ENCODE data around the gene REEP6.
A peak's percentile ranks its signal among the peaks of the same experiment; 100 is the strongest.

The REEP6 gene

GRCh38 chr19:1468274-1468820 lies 22.6 kb upstream of the REEP6 start:
- no peak overlapping the region for H3K9ac ChIP-seq (ENCODE audit: low read length in 2 of 2)
- H3K4me3 ChIP-seq (ENCODE audit: low read length in 2 of 2): peak overlapping the region in 1 of 2 donors; percentile 29
- H3K27me3 ChIP-seq (ENCODE audit: control insufficient read depth in 1 of 2, insufficient read depth in 2 of 2, low read length in 2 of 2): peaks cover 47 to 76% of the 10 kb centered on the region in 2 donors
- peaks cover 61% of the 10 kb centered on the region for H3K4me1 ChIP-seq (ENCODE audit: control insufficient read depth, insufficient read depth, low read length)
- H3K36me3 ChIP-seq (ENCODE audit: control insufficient read depth in 2 of 2, insufficient read depth in 2 of 2, low read length in 2 of 2): no peaks in the 10 kb centered on the region
- no peak overlapping the region for H3K27ac ChIP-seq (ENCODE audit: low read length)
- H3K9me3 ChIP-seq (ENCODE audit: control insufficient read depth in 2 of 2, low read length in 2 of 2): no peaks in the 10 kb centered on the region

GRCh38 chr19:1468821-1469254 lies 22.1 kb upstream of the REEP6 start:
- no peak overlapping the region for H3K9ac ChIP-seq (ENCODE audit: low read length in 2 of 2)
- peak overlapping the region in 1 of 2 donors; percentile 15 for H3K4me3 ChIP-seq (ENCODE audit: low read length in 2 of 2)
- H3K36me3 ChIP-seq (ENCODE audit: control insufficient read depth in 2 of 2, insufficient read depth in 2 of 2, low read length in 2 of 2): no peaks in the 10 kb centered on the region
- peaks cover 49 to 79% of the 10 kb centered on the region in 2 donors for H3K27me3 ChIP-seq (ENCODE audit: control insufficient read depth in 1 of 2, insufficient read depth in 2 of 2, low read length in 2 of 2)
- H3K9me3 ChIP-seq (ENCODE audit: control insufficient read depth in 2 of 2, low read length in 2 of 2): no peaks in the 10 kb centered on the region
- H3K4me1 ChIP-seq (ENCODE audit: control insufficient read depth, insufficient read depth, low read length): peaks cover 61% of the 10 kb centered on the region
- no peak overlapping the region for H3K27ac ChIP-seq (ENCODE audit: low read length)

- no peak overlapping the region for H3K27ac ChIP-seq (ENCODE audit: low read length)
- H3K27me3 ChIP-seq (ENCODE audit: control insufficient read depth in 1 of 2, insufficient read depth in 2 of 2, low read length in 2 of 2): peaks cover 49 to 79% of the 10 kb centered on the region in 2 donors
- no peak overlapping the region for H3K9ac ChIP-seq (ENCODE audit: low read length in 2 of 2)
- H3K36me3 ChIP-seq (ENCODE audit: control insufficient read depth in 2 of 2, insufficient read depth in 2 of 2, low read length in 2 of 2): no peaks in the 10 kb centered on the region
- H3K9me3 ChIP-seq (ENCODE audit: control insufficient read depth in 2 of 2, low read length in 2 of 2): no peaks in the 10 kb centered on the region
- H3K4me1 ChIP-seq (ENCODE audit: control insufficient read depth, insufficient read depth, low read length): peaks cover 61% of the 10 kb centered on the region
- H3K4me3 ChIP-seq (ENCODE audit: low read length in 2 of 2): peak overlapping the region in 1 of 2 donors; percentile 54
Observed at GRCh38 chr19:1469255-1470054, 21.5 kb upstream of the REEP6 start.

GRCh38 chr19:1470055-1470304 lies 21.0 kb upstream of the REEP6 start:
- H3K36me3 ChIP-seq (ENCODE audit: control insufficient read depth in 2 of 2, insufficient read depth in 2 of 2, low read length in 2 of 2): no peaks in the 10 kb centered on the region
- H3K4me3 ChIP-seq (ENCODE audit: low read length in 2 of 2): peak overlapping the region in 1 of 2 donors; percentile 54
- H3K9ac ChIP-seq (ENCODE audit: low read length in 2 of 2): no peak overlapping the region
- no peak overlapping the region for H3K27ac ChIP-seq (ENCODE audit: low read length)
- no peaks in the 10 kb centered on the region for H3K9me3 ChIP-seq (ENCODE audit: control insufficient read depth in 2 of 2, low read length in 2 of 2)
- peaks cover 61% of the 10 kb centered on the region for H3K4me1 ChIP-seq (ENCODE audit: control insufficient read depth, insufficient read depth, low read length)
- peaks cover 49 to 79% of the 10 kb centered on the region in 2 donors for H3K27me3 ChIP-seq (ENCODE audit: control insufficient read depth in 1 of 2, insufficient read depth in 2 of 2, low read length in 2 of 2)

- Histone ChIP-seq H3K4me3 (ENCODE audit: low read length in 2 of 2) (peak overlapping the region; percentile 35 to 54), H3K27me3 (ENCODE audit: control insufficient read depth in 1 of 2, insufficient read depth in 2 of 2, low read length in 2 of 2) (peaks cover 49 to 74% of the 10 kb centered on the region in 2 donors), H3K9ac (ENCODE audit: low read length in 2 of 2) (no peak overlapping the region), H3K36me3 (ENCODE audit: control insufficient read depth in 2 of 2, insufficient read depth in 2 of 2, low read length in 2 of 2) (no peaks in the 10 kb centered on the region), H3K27ac (ENCODE audit: low read length) (no peak overlapping the region), H3K4me1 (ENCODE audit: control insufficient read depth, insufficient read depth, low read length) (peaks cover 57% of the 10 kb centered on the region), H3K9me3 (ENCODE audit: control insufficient read depth in 2 of 2, low read length in 2 of 2) (no peaks in the 10 kb centered on the region)
Observed at GRCh38 chr19:1470305-1471009, 20.5 kb upstream of the REEP6 start.

GRCh38 chr19:1471010-1471514 lies 19.9 kb upstream of the REEP6 start:
- no peak overlapping the region for H3K9ac ChIP-seq (ENCODE audit: low read length in 2 of 2)
- H3K36me3 ChIP-seq (ENCODE audit: control insufficient read depth in 2 of 2, insufficient read depth in 2 of 2, low read length in 2 of 2): peaks cover 0 to 4% of the 10 kb centered on the region in 2 donors
- H3K4me3 ChIP-seq (ENCODE audit: low read length in 2 of 2): peak overlapping the region; percentile 35 to 54
- H3K4me1 ChIP-seq (ENCODE audit: control insufficient read depth, insufficient read depth, low read length): peaks cover 54% of the 10 kb centered on the region
- H3K9me3 ChIP-seq (ENCODE audit: control insufficient read depth in 2 of 2, low read length in 2 of 2): no peaks in the 10 kb centered on the region
- no peak overlapping the region for H3K27ac ChIP-seq (ENCODE audit: low read length)
- peaks cover 47 to 68% of the 10 kb centered on the region in 2 donors for H3K27me3 ChIP-seq (ENCODE audit: control insufficient read depth in 1 of 2, insufficient read depth in 2 of 2, low read length in 2 of 2)

GRCh38 chr19:1471515-1472160 lies 19.3 kb upstream of the REEP6 start:
- Histone ChIP-seq H3K27ac (ENCODE audit: low read length) (no peak overlapping the region), H3K9me3 (ENCODE audit: control insufficient read depth in 2 of 2, low read length in 2 of 2) (no peaks in the 10 kb centered on the region), H3K27me3 (ENCODE audit: control insufficient read depth in 1 of 2, insufficient read depth in 2 of 2, low read length in 2 of 2) (peaks cover 42 to 63% of the 10 kb centered on the region in 2 donors), H3K4me3 (ENCODE audit: low read length in 2 of 2) (no peak overlapping the region), H3K4me1 (ENCODE audit: control insufficient read depth, insufficient read depth, low read length) (peaks cover 53% of the 10 kb centered on the region), H3K9ac (ENCODE audit: low read length in 2 of 2) (no peak overlapping the region), H3K36me3 (ENCODE audit: control insufficient read depth in 2 of 2, insufficient read depth in 2 of 2, low read length in 2 of 2) (peaks cover 4% of the 10 kb centered on the region in 2 donors)

GRCh38 chr19:1472231-1473084 lies 18.5 kb upstream of the REEP6 start:
- H3K9me3 ChIP-seq (ENCODE audit: control insufficient read depth in 2 of 2, low read length in 2 of 2): no peaks in the 10 kb centered on the region
- peaks cover 39 to 54% of the 10 kb centered on the region in 2 donors for H3K27me3 ChIP-seq (ENCODE audit: control insufficient read depth in 1 of 2, insufficient read depth in 2 of 2, low read length in 2 of 2)
- H3K27ac ChIP-seq (ENCODE audit: low read length): no peak overlapping the region
- peaks cover 48% of the 10 kb centered on the region for H3K4me1 ChIP-seq (ENCODE audit: control insufficient read depth, insufficient read depth, low read length)
- H3K4me3 ChIP-seq (ENCODE audit: low read length in 2 of 2): no peak overlapping the region
- H3K9ac ChIP-seq (ENCODE audit: low read length in 2 of 2): no peak overlapping the region
- peaks cover 4% of the 10 kb centered on the region in 2 donors for H3K36me3 ChIP-seq (ENCODE audit: control insufficient read depth in 2 of 2, insufficient read depth in 2 of 2, low read length in 2 of 2)

GRCh38 chr19:1473085-1473851 lies 17.7 kb upstream of the REEP6 start:
- H3K9me3 ChIP-seq (ENCODE audit: control insufficient read depth in 2 of 2, low read length in 2 of 2): no peaks in the 10 kb centered on the region
- no peak overlapping the region for H3K4me3 ChIP-seq (ENCODE audit: low read length in 2 of 2)
- H3K4me1 ChIP-seq (ENCODE audit: control insufficient read depth, insufficient read depth, low read length): peaks cover 45% of the 10 kb centered on the region
- H3K27me3 ChIP-seq (ENCODE audit: control insufficient read depth in 1 of 2, insufficient read depth in 2 of 2, low read length in 2 of 2): peaks cover 37 to 46% of the 10 kb centered on the region in 2 donors
- H3K9ac ChIP-seq (ENCODE audit: low read length in 2 of 2): no peak overlapping the region
- peaks cover 4% of the 10 kb centered on the region in 2 donors for H3K36me3 ChIP-seq (ENCODE audit: control insufficient read depth in 2 of 2, insufficient read depth in 2 of 2, low read length in 2 of 2)
- H3K27ac ChIP-seq (ENCODE audit: low read length): no peak overlapping the region

All from stomach smooth muscle (tissue), 2 donors.